ENCODE data around the gene RBMS3. TPM values are rescaled to one million over a fixed set of nuclear protein-coding genes. Genes with fewer than 3 reads are reported as not detected.

The RBMS3 gene
- total RNA-seq, 2 experiments from 2014 or later = 1.0 TPM; not detected in 1

- Histone ChIP-seq H3K36me3 (ENCODE audit: insufficient read depth, low read length) (no peaks in the 10 kb centered on the region), H2AFZ (ENCODE audit: low read length) (no peak overlapping the region), H3K4me2 (ENCODE audit: low read length) (no peak overlapping the region), H3K9me2 (ENCODE audit: insufficient read depth, low read length) (peaks cover 3% of the 10 kb centered on the region; the same call in 1 of the 2 replicates), H3K4me3 (ENCODE audit: low read depth, low read length, poor library complexity, severe bottlenecking) (no peak overlapping the region), H3K27ac (ENCODE audit: low read depth, low read length, poor library complexity, severe bottlenecking) (no peak overlapping the region), H3K9me3 (ENCODE audit: low read length) (no peaks in the 10 kb centered on the region), H3K79me2 (ENCODE audit: insufficient read depth, low read depth, low read length) (no peaks in the 10 kb centered on the region), H3K4me1 (ENCODE audit: insufficient read depth, low read length, poor library complexity, severe bottlenecking) (no peaks in the 10 kb centered on the region), H4K20me1 (ENCODE audit: insufficient read depth, low read length) (no peaks in the 10 kb centered on the region)
- ChIA-PET CTCF (ENCODE audit: unreplicated experiment) (no interaction called here), POLR2A (no interaction called here)
- intact Hi-C loops (cut with micrococcal nuclease; ENCODE audit: unreplicated experiment) = no loop called here
- no TSS peak for BruUV-seq (replicated peaks)
- TF ChIP-seq EZH2phosphoT487 (IDR thresholded peaks at IDR 0.05; ENCODE audit: borderline replicate concordance, low read depth, low read length) (no peak), CTCF (conservative IDR thresholded peaks at IDR 0.05; ENCODE audit: low read length) (no peak)
- no peak for DNase-seq (ENCODE audit: low spot score)
These were observed 606.6 kb downstream of the RBMS3 start for GRCh38 chr3:29887451-29887850.

GRCh38 chr3:29889215-29889614 is 608.3 kb downstream of the RBMS3 start:
- Histone ChIP-seq H3K79me2 (ENCODE audit: insufficient read depth, low read depth, low read length) (no peaks in the 10 kb centered on the region), H3K4me1 (ENCODE audit: insufficient read depth, low read length, poor library complexity, severe bottlenecking) (no peaks in the 10 kb centered on the region), H3K9me3 (ENCODE audit: low read length) (no peaks in the 10 kb centered on the region), H3K9me2 (ENCODE audit: insufficient read depth, low read length) (peaks cover 3% of the 10 kb centered on the region; the same call in 1 of the 2 replicates), H3K4me3 (ENCODE audit: low read depth, low read length, poor library complexity, severe bottlenecking) (no peak overlapping the region), H3K27ac (ENCODE audit: low read depth, low read length, poor library complexity, severe bottlenecking) (no peak overlapping the region), H3K4me2 (ENCODE audit: low read length) (no peak overlapping the region), H2AFZ (ENCODE audit: low read length) (no peak overlapping the region), H4K20me1 (ENCODE audit: insufficient read depth, low read length) (no peaks in the 10 kb centered on the region), H3K36me3 (ENCODE audit: insufficient read depth, low read length) (no peaks in the 10 kb centered on the region)
- CTCF ChIA-PET (ENCODE audit: unreplicated experiment) = no interaction called here
- DNase-seq (ENCODE audit: low spot score) = no peak
- POLR2A ChIA-PET = no interaction called here
- intact Hi-C loops (cut with micrococcal nuclease; ENCODE audit: unreplicated experiment) = no loop called here
- TF ChIP-seq EZH2phosphoT487 (IDR thresholded peaks at IDR 0.05; ENCODE audit: borderline replicate concordance, low read depth, low read length) (no peak), CTCF (conservative IDR thresholded peaks at IDR 0.05; ENCODE audit: low read length) (no peak)
- no TSS peak for BruUV-seq (replicated peaks)

GRCh38 chr3:29890801-29891200 is 609.9 kb downstream of the RBMS3 start:
- H3K4me2 ChIP-seq (ENCODE audit: low read length) = no peak overlapping the region
- no peaks in the 10 kb centered on the region for H3K79me2 ChIP-seq (ENCODE audit: insufficient read depth, low read depth, low read length)
- H3K9me2 ChIP-seq (ENCODE audit: insufficient read depth, low read length) = peaks cover 3% of the 10 kb centered on the region; the same call in 1 of the 2 replicates
- no peak overlapping the region for H3K4me3 ChIP-seq (ENCODE audit: low read depth, low read length, poor library complexity, severe bottlenecking)
- intact Hi-C loops (cut with micrococcal nuclease; ENCODE audit: unreplicated experiment) = no loop called here
- H3K27ac ChIP-seq (ENCODE audit: low read depth, low read length, poor library complexity, severe bottlenecking) = no peak overlapping the region
- no peaks in the 10 kb centered on the region for H3K36me3 ChIP-seq (ENCODE audit: insufficient read depth, low read length)
- no peak overlapping the region for H2AFZ ChIP-seq (ENCODE audit: low read length)
- DNase-seq (ENCODE audit: low spot score) = no peak
- no peaks in the 10 kb centered on the region for H4K20me1 ChIP-seq (ENCODE audit: insufficient read depth, low read length)
- CTCF ChIA-PET (ENCODE audit: unreplicated experiment) = no interaction called here
- BruUV-seq (replicated peaks) = no TSS peak
- POLR2A ChIA-PET = no interaction called here
- no peaks in the 10 kb centered on the region for H3K4me1 ChIP-seq (ENCODE audit: insufficient read depth, low read length, poor library complexity, severe bottlenecking)
- no peak for TF ChIP-seq CTCF (conservative IDR thresholded peaks at IDR 0.05; ENCODE audit: low read length)
- TF ChIP-seq EZH2phosphoT487 (IDR thresholded peaks at IDR 0.05; ENCODE audit: borderline replicate concordance, low read depth, low read length) = no peak
- H3K9me3 ChIP-seq (ENCODE audit: low read length) = no peaks in the 10 kb centered on the region

All from OCI-LY7 (cell line).